K562 (cell line): ENCODE measurements around the gene PPP3CA. TPM values are rescaled to one million over a fixed set of nuclear protein-coding genes. Genes with fewer than 3 reads are reported as not detected.
A peak's percentile ranks its signal among the peaks of the same experiment; 100 is the strongest.

ENCODE experiments used
- ATAC-seq: fragments of 200-7000 bp; cut with Tn5 transposase; 3 replicates; pipeline ENCODE4 v1.9.1; 2020; ENCODE audit warnings: moderate library complexity
- BruUV-seq: library from RNA; stranded (reverse); fragments of 400-500 nt; replicated peaks from 2 replicates; lab custom pipeline; 2021; lab: Mats Ljungman, UMichigan
- CTCF ChIA-PET: fragments of 300-600 bp; formaldehyde crosslinking; extraction: SDS; loops from one replicate; lab custom pipeline; 2021; ENCODE audit warnings: low intra/inter-chr PET ratio; lab: Yijun Ruan, JAX
- POLR2A ChIA-PET: fragments of 300-600, 350-650 bp; sonication (Branson Sonifier 250); formaldehyde crosslinking; extraction: SDS; loops from one replicate; lab custom pipeline; 2021; ENCODE audit warnings: antibody characterized with exemption, inconsistent platforms; lab: Yijun Ruan, JAX
- DNase-seq, 4 experiments: peaks; one replicate each; pipeline versions ENCODE4 v3.0.0 to v3.0.0-alpha.2; 2011 to 2018; ENCODE audit warnings: low spot score in 3 of 4, mixed read lengths in 3 of 4; ENCODE audit errors: extremely low read depth in 1 of 4
- FAIRE-seq: peaks from 2 replicates; lab custom pipeline; 2011; peaks lifted over from hg19 to GRCh38; lab: Jason Lieb, UNC
- H2AFZ ChIP-seq: 2 replicates; pipeline ENCODE4 v1.6.0; 2011; ENCODE audit warnings: low read depth, low read length, control low read depth, inconsistent platforms
- H3K27ac ChIP-seq: fragments of 200-600 bp; 3 replicates; pipeline ENCODE4 v1.8.0; 2011; ENCODE audit warnings: low read depth, mild to moderate bottlenecking, control low read depth, inconsistent platforms, low read length, moderate library complexity, mixed read lengths; ENCODE audit errors: extremely low read depth
- H3K27me3 ChIP-seq, 2 experiments: fragments of 300-600 bp in 1 of 2; 2 replicates in 1 of 2; 3 replicates in 1 of 2; pipeline versions ENCODE4 v1.6.0 to v1.8.0; 2011; ENCODE audit warnings: inconsistent platforms in 2 of 2, low read length in 2 of 2, mild to moderate bottlenecking in 1 of 2, mixed read lengths in 1 of 2, moderate library complexity in 1 of 2; ENCODE audit not compliant: control insufficient read depth in 2 of 2, insufficient read depth in 2 of 2
- H3K36me3 ChIP-seq: fragments of 300-600 bp; 3 replicates; pipeline ENCODE4 v1.8.0; 2011; ENCODE audit warnings: mild to moderate bottlenecking, low read length, inconsistent platforms; ENCODE audit not compliant: control insufficient read depth, insufficient read depth
- H3K4me1 ChIP-seq, 2 experiments: fragments of 200-600 bp in 1 of 2; replicated peaks in 1 of 2; 2 replicates in 1 of 2; 3 replicates in 1 of 2; pipeline versions ENCODE4 v1.5.1 to v1.8.0; 2011; ENCODE audit warnings: inconsistent platforms in 2 of 2, low read length in 2 of 2, mild to moderate bottlenecking in 1 of 2, mixed read lengths in 1 of 2, moderate library complexity in 1 of 2; ENCODE audit not compliant: control insufficient read depth in 2 of 2, insufficient read depth in 2 of 2
- H3K4me2 ChIP-seq: 2 replicates; pipeline ENCODE4 v1.6.1; 2011; ENCODE audit warnings: low read length, control low read depth, inconsistent platforms, mixed read lengths; ENCODE audit not compliant: insufficient read depth
- H3K4me3 ChIP-seq: fragments of 200-600 bp; sonication (generic), shearing (Covaris generic); 2 replicates; pipeline ENCODE4 v1.5.1; 2016; ENCODE audit warnings: control low read depth, inconsistent platforms
- H3K79me2 ChIP-seq: fragments of 200-600 bp; 3 replicates; pipeline ENCODE4 v1.8.0; 2011; ENCODE audit warnings: low read length, inconsistent platforms; ENCODE audit not compliant: control insufficient read depth, insufficient read depth
- H3K9ac ChIP-seq, 2 experiments: 2 replicates each; pipeline versions ENCODE4 v1.6.0 to v1.6.1; 2011; ENCODE audit warnings: low read depth in 2 of 2, low read length in 2 of 2, control low read depth in 1 of 2, inconsistent platforms in 1 of 2, mild to moderate bottlenecking in 1 of 2, mixed read lengths in 1 of 2; ENCODE audit not compliant: insufficient read depth in 1 of 2
- H3K9me1 ChIP-seq: one replicate; pipeline ENCODE4 v1.6.0; 2011; ENCODE audit warnings: inconsistent platforms, mild to moderate bottlenecking, low read length, moderate library complexity; ENCODE audit not compliant: control insufficient read depth, insufficient read depth
- H3K9me3 ChIP-seq: replicated peaks from 2 replicates; pipeline ENCODE4 v1.5.1; 2011; ENCODE audit warnings: low read depth, low read length, inconsistent platforms; ENCODE audit not compliant: control insufficient read depth, insufficient read depth
- H4K20me1 ChIP-seq: replicated peaks from 2 replicates; pipeline ENCODE4 v1.6.1; 2011; ENCODE audit warnings: low read length, inconsistent platforms, mixed read lengths; ENCODE audit not compliant: control insufficient read depth, insufficient read depth
- CBX5 ChIP-seq: IDR thresholded peaks from 2 replicates; pipeline ENCODE4 v1.6.1; 2014; ENCODE audit warnings: low read depth, borderline replicate concordance
- FOXJ3 ChIP-seq: sonication (generic); formaldehyde crosslinking; IDR thresholded peaks from 2 replicates; pipeline ENCODE4 v1.4.0; 2020; ENCODE audit warnings: mild to moderate bottlenecking, missing genetic modification reagents
- REST ChIP-seq, 2 experiments: fragments of 450-650 bp; formaldehyde crosslinking in 1 of 2; IDR thresholded peaks; 2 replicates each; pipeline versions ENCODE4 v1.4.0 to v1.6.1; 2014 to 2020; ENCODE audit warnings: mild to moderate bottlenecking in 2 of 2, borderline replicate concordance in 1 of 2, low read depth in 1 of 2
- ZBTB5 ChIP-seq: fragments of 450-650 bp; IDR thresholded peaks from 2 replicates; pipeline ENCODE4 v1.6.1; 2017; ENCODE audit warnings: antibody characterized with exemption
- WGBS: fragments of 100-300 bp; shearing (Covaris generic); methylation state at CpG from one replicate; pipeline ENCODE4 v1.1.6; 2016; ENCODE audit warnings: low coverage, mixed read lengths; ENCODE audit not compliant: insufficient coverage; ENCODE audit errors: missing lambda C conversion rate; 5-methylcytosine and 5-hydroxymethylcytosine counted together
- in situ Hi-C: fragments of 300-500 bp; cut with MboI; formaldehyde crosslinking; loops from 4 replicates; pipeline ENCODE4 v1.15.0; 2018; ENCODE audit warnings: inconsistent platforms, mixed read lengths
- intact Hi-C: fragments of 100-400 bp; cut with micrococcal nuclease; formaldehyde crosslinking; loops from 2 replicates; pipeline ENCODE4 v1.14.2; 2022
- polyA plus RNA-seq, 8 experiments: library from polyadenylated mRNA; depleted of rRNA in 4 of 8; stranded (reverse) in 5 of 8; unstranded in 3 of 8; fragments of >200 nt; fragmentation: Nextera tagmentation in 2 of 8; fragmentation: Illumina TruSeq in 1 of 8; extraction: Ambion mirVana in 2 of 8; extraction: Trizol in 1 of 8; gene quantifications; 2 replicates each; pipeline versions ENCODE4 v1.2.1 to v1.2.3, GENCODE V29; 2011 to 2014; ENCODE audit warnings: inconsistent platforms in 1 of 8, missing spikeins in 1 of 8
- total RNA-seq, 7 experiments: library from RNA; depleted of rRNA in 6 of 7; stranded (reverse); fragments of >200 nt in 6 of 7; fragmentation: Illumina TruSeq in 2 of 7; extraction: Trizol in 2 of 7; gene quantifications; 2 replicates each; pipeline versions ENCODE4 v1.2.1 to v1.2.3, GENCODE V29; 2011 to 2021; ENCODE audit warnings: low replicate concordance in 1 of 7

Gene PPP3CA
- total and polyA plus RNA-seq, 9 of the 15 experiments (the other 6 are each of a cell fraction or from before 2014, with no cell fraction given), result 0.94 to 3.2 (median 1.6) TPM

GRCh38 chr4:101334963-101335572, 12.3 kb downstream of the PPP3CA start:
- FAIRE-seq, result no peak

GRCh38 chr4:101332424-101332823, 14.9 kb downstream of the PPP3CA start:
- DNase-seq (no peak), FAIRE-seq (no peak), ATAC-seq (no peak)
- Histone ChIP-seq H3K4me3 (no peak overlapping the region), H3K9me3 (no peaks in the 10 kb centered on the region), H3K27ac (no peak overlapping the region), H2AFZ (no peak overlapping the region), H3K27me3 (no peaks in the 10 kb centered on the region), H4K20me1 (no peaks in the 10 kb centered on the region), H3K4me2 (no peak overlapping the region), H3K9me1 (no peaks in the 10 kb centered on the region), H3K36me3 (no peaks in the 10 kb centered on the region), H3K9ac (no peak overlapping the region), H3K4me1 (no peaks in the 10 kb centered on the region), H3K79me2 (no peaks in the 10 kb centered on the region)
- peak; percentile 28; the same call in 1 of the 2 replicates for TF ChIP-seq REST (IDR thresholded peaks at IDR 0.05; ENCODE audit: borderline replicate concordance)
- TF ChIP-seq REST (CRISPR knock-in tag; IDR thresholded peaks at IDR 0.05; ENCODE audit: low read depth), result no peak
- TF ChIP-seq ZBTB5, result no peak
- ChIA-PET CTCF (no interaction called here), POLR2A (interaction anchor here (1.0 kb wide), 1 partner anchor 9 kb away, joined by 3 read pairs; no protein-coding TSS in a partner anchor)
- no TSS peak for BruUV-seq
- intact Hi-C loops (no loop called here), in situ Hi-C loops (no loop called here)
- WGBS, result 0% methylated on average over 4 of the region's 4 CpGs

More at GRCh38 chr4:101334963-101335572, 12.3 kb downstream of the PPP3CA start:
- TF ChIP-seq CBX5 (no peak), FOXJ3 (CRISPR knock-in tag) (no peak)
- TF ChIP-seq, all 486 proteins: peak for 0
- WGBS, result 2% methylated on average over 6 of the region's 6 CpGs
- no peaks in the 10 kb centered on the region for H3K9me3 ChIP-seq
- DNase-seq (no peak), ATAC-seq (no peak)
- intact Hi-C loops (no loop called here), in situ Hi-C loops (no loop called here)
- no peak overlapping the region for H2AFZ ChIP-seq
- no peaks in the 10 kb centered on the region for H4K20me1 ChIP-seq
- no peaks in the 10 kb centered on the region for H3K4me1 ChIP-seq
- no peaks in the 10 kb centered on the region for H3K9me1 ChIP-seq
- no peak overlapping the region for H3K4me3 ChIP-seq
- H3K4me2 ChIP-seq, result no peak overlapping the region
- POLR2A ChIA-PET, result no interaction called here
- no peak overlapping the region for H3K9ac ChIP-seq
- no peak overlapping the region for H3K27ac ChIP-seq
- no TSS peak for BruUV-seq
- H3K27me3 ChIP-seq, result no peaks in the 10 kb centered on the region
- H3K36me3 ChIP-seq, result no peaks in the 10 kb centered on the region
- CTCF ChIA-PET, result no interaction called here
- no peaks in the 10 kb centered on the region for H3K79me2 ChIP-seq
